GM12891 (cell line): ENCODE measurements around the gene GUCA1A.

ENCODE experiments used
- POLR2A ChIP-seq: IDR thresholded peaks from 2 replicates; pipeline ENCODE4 v1.6.1; 2011; ENCODE audit warnings: low read depth, low read length, control low read depth
- POLR2AphosphoS5 ChIP-seq: IDR thresholded peaks from 2 replicates; pipeline ENCODE4 v1.6.1; 2011; ENCODE audit warnings: low read depth, low read length, control low read depth
- TAF1 ChIP-seq: IDR thresholded peaks from 2 replicates; pipeline ENCODE4 v1.6.1; 2011; ENCODE audit warnings: low read depth, low read length, control low read depth

DNA sequence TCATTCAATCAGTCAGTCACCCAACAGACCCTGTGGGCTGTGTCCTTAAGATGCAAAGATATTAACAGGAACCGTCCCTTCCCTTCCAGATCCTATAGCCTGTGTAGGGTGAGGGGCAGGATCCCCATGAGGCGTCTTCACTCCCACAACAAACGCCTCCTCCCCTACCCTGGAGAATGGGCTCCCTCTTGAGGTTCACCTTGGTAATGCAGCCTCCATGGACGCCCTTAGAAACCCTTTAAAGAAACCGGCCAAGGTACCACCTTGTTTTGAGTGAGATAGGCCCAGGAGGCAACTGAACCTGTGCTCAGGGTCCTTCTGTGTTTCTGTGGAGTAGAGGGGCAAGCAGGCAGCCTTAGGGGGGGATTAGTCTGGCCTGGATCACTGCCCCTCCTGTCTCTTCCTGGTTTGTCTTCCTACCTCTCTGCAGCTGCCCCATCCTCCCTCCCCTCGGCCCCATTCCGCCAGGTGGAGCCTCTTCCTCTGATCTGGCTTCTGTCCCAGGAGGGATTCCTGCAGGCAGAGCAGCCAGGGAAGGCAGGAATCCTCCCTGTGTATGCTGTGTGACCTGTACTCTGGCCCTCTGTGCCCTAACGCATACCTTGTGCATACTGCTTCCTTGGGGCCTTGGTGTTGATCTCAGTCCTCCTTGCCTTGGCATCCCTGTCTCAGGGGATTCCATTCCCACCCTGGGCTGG lies 6.6 kb upstream of the GUCA1A start:
- TF ChIP-seq POLR2AphosphoS5 (no peak), POLR2A (no peak), TAF1 (no peak)
